Left lobe of liver (tissue), 1 donor: ENCODE measurements around the gene GATA3. TPM values are rescaled to one million over a fixed set of nuclear protein-coding genes. Genes with fewer than 3 reads are reported as not detected.

Source experiments
- total RNA-seq: library from RNA; stranded (reverse); gene quantifications from one replicate; pipeline ENCODE4 v1.2.1, GENCODE V29; 2021
- donor health status: DM: no; HTN: yes; CAD: no.

The GATA3 gene
- total RNA-seq, 1 donor from 2014 or later: 0.88 TPM

Other genes starting within 250 kb of the GATA3 start
- gene TAF3, start 236.2 kb upstream of the GATA3 start, total RNA-seq: 3.1 TPM